ENCODE data around the gene NT5DC1.

Gene NT5DC1

GRCh38 chr6:116168148-116168547, 67.5 kb downstream of the NT5DC1 start:
- Histone ChIP-seq H3K4me1 (ENCODE audit: insufficient read depth, low read length) (no peaks in the 10 kb centered on the region), H3K9ac (ENCODE audit: low read depth, low read length) (no peak overlapping the region), H3K36me3 (ENCODE audit: insufficient read depth, low read length) (no peaks in the 10 kb centered on the region), H3K27me3 (ENCODE audit: insufficient read depth, low read length) (no peaks in the 10 kb centered on the region), H3K27ac (ENCODE audit: low read depth, low read length) (no peak overlapping the region), H3K4me3 (ENCODE audit: low read length) (no peak overlapping the region), H3K9me3 (ENCODE audit: insufficient read depth, low read depth, low read length) (0 out of 2 replicates have a peak, but pooled peaks cover 3% of the 10 kb centered on the region)
- 100% methylated on average over 1 of the region's 1 CpG for WGBS

GRCh38 chr6:116169880-116170279, 69.2 kb downstream of the NT5DC1 start:
- H3K4me3 ChIP-seq (ENCODE audit: low read length), result no peak overlapping the region
- no peak overlapping the region for H3K27ac ChIP-seq (ENCODE audit: low read depth, low read length)
- 95% methylated on average over 2 of the region's 2 CpGs for WGBS

GRCh38 chr6:116170358-116171057, 69.9 kb downstream of the NT5DC1 start:
- Histone ChIP-seq H3K4me3 (ENCODE audit: low read length) (no peak overlapping the region), H3K36me3 (ENCODE audit: insufficient read depth, low read length) (no peaks in the 10 kb centered on the region), H3K27ac (ENCODE audit: low read depth, low read length) (no peak overlapping the region), H3K9me3 (ENCODE audit: insufficient read depth, low read depth, low read length) (0 out of 2 replicates have a peak, but pooled peaks cover 6% of the 10 kb centered on the region), H3K9ac (ENCODE audit: low read depth, low read length) (no peak overlapping the region), H3K27me3 (ENCODE audit: insufficient read depth, low read length) (no peaks in the 10 kb centered on the region), H3K4me1 (ENCODE audit: insufficient read depth, low read length) (no peaks in the 10 kb centered on the region)
- 94% methylated on average over 5 of the region's 5 CpGs for WGBS

More at GRCh38 chr6:116169880-116170279, 69.2 kb downstream of the NT5DC1 start:
- H3K27me3 ChIP-seq (ENCODE audit: insufficient read depth, low read length), result no peaks in the 10 kb centered on the region
- no peak overlapping the region for H3K9ac ChIP-seq (ENCODE audit: low read depth, low read length)
- H3K4me1 ChIP-seq (ENCODE audit: insufficient read depth, low read length), result no peaks in the 10 kb centered on the region
- H3K36me3 ChIP-seq (ENCODE audit: insufficient read depth, low read length), result no peaks in the 10 kb centered on the region
- H3K9me3 ChIP-seq (ENCODE audit: insufficient read depth, low read depth, low read length), result 0 out of 2 replicates have a peak, but pooled peaks cover 3% of the 10 kb centered on the region

GRCh38 chr6:116173928-116174327, 73.3 kb downstream of the NT5DC1 start:
- no peaks in the 10 kb centered on the region for H3K36me3 ChIP-seq (ENCODE audit: insufficient read depth, low read length)
- 99% methylated on average over 2 of the region's 3 CpGs for WGBS
- H3K4me3 ChIP-seq (ENCODE audit: low read length), result no peak overlapping the region
- H3K9me3 ChIP-seq (ENCODE audit: insufficient read depth, low read depth, low read length), result 0 out of 2 replicates have a peak, but pooled peaks cover 2% of the 10 kb centered on the region
- peaks cover 7% of the 10 kb centered on the region; the same call in 1 of the 2 replicates for H3K4me1 ChIP-seq (ENCODE audit: insufficient read depth, low read length)
- H3K27ac ChIP-seq (ENCODE audit: low read depth, low read length), result no peak overlapping the region
- H3K27me3 ChIP-seq (ENCODE audit: insufficient read depth, low read length), result no peaks in the 10 kb centered on the region
- no peak overlapping the region for H3K9ac ChIP-seq (ENCODE audit: low read depth, low read length)

- Histone ChIP-seq H3K9ac (ENCODE audit: low read depth, low read length) (no peak overlapping the region), H3K4me1 (ENCODE audit: insufficient read depth, low read length) (peaks cover 7% of the 10 kb centered on the region; the same call in 1 of the 2 replicates), H3K9me3 (ENCODE audit: insufficient read depth, low read depth, low read length) (0 out of 2 replicates have a peak, but pooled peaks cover 2% of the 10 kb centered on the region), H3K27ac (ENCODE audit: low read depth, low read length) (no peak overlapping the region), H3K4me3 (ENCODE audit: low read length) (no peak overlapping the region), H3K27me3 (ENCODE audit: insufficient read depth, low read length) (no peaks in the 10 kb centered on the region), H3K36me3 (ENCODE audit: insufficient read depth, low read length) (no peaks in the 10 kb centered on the region)
- WGBS, result no CpG with 5 or more reads among the region's 2 CpGs
Observed at GRCh38 chr6:116175344-116175743, 74.7 kb downstream of the NT5DC1 start.

GRCh38 chr6:116176596-116176995, 75.9 kb downstream of the NT5DC1 start:
- H3K27me3 ChIP-seq (ENCODE audit: insufficient read depth, low read length), result no peaks in the 10 kb centered on the region
- H3K4me3 ChIP-seq (ENCODE audit: low read length), result no peak overlapping the region
- H3K4me1 ChIP-seq (ENCODE audit: insufficient read depth, low read length), result peaks cover 7% of the 10 kb centered on the region; the same call in 1 of the 2 replicates
- H3K27ac ChIP-seq (ENCODE audit: low read depth, low read length), result no peak overlapping the region
- no peak overlapping the region for H3K9ac ChIP-seq (ENCODE audit: low read depth, low read length)
- H3K9me3 ChIP-seq (ENCODE audit: insufficient read depth, low read depth, low read length), result 0 out of 2 replicates have a peak, but pooled peaks cover 2% of the 10 kb centered on the region
- H3K36me3 ChIP-seq (ENCODE audit: insufficient read depth, low read length), result no peaks in the 10 kb centered on the region
- WGBS, result 36% methylated on average over 1 of the region's 2 CpGs

- 0 out of 2 replicates have a peak, but pooled peaks cover under 1% of the 10 kb centered on the region for H3K9me3 ChIP-seq (ENCODE audit: insufficient read depth, low read depth, low read length)
- peaks cover 7% of the 10 kb centered on the region; the same call in 1 of the 2 replicates for H3K4me1 ChIP-seq (ENCODE audit: insufficient read depth, low read length)
- no peaks in the 10 kb centered on the region for H3K27me3 ChIP-seq (ENCODE audit: insufficient read depth, low read length)
- no peak overlapping the region for H3K9ac ChIP-seq (ENCODE audit: low read depth, low read length)
- no peak overlapping the region for H3K27ac ChIP-seq (ENCODE audit: low read depth, low read length)
- no peaks in the 10 kb centered on the region for H3K36me3 ChIP-seq (ENCODE audit: insufficient read depth, low read length)
- H3K4me3 ChIP-seq (ENCODE audit: low read length), result no peak overlapping the region
Observed at GRCh38 chr6:116180375-116180774, 79.7 kb downstream of the NT5DC1 start.

GRCh38 chr6:116189472-116189871, 88.8 kb downstream of the NT5DC1 start:
- no peak overlapping the region for H3K9ac ChIP-seq (ENCODE audit: low read depth, low read length)
- no peaks in the 10 kb centered on the region for H3K9me3 ChIP-seq (ENCODE audit: insufficient read depth, low read depth, low read length)
- H3K27ac ChIP-seq (ENCODE audit: low read depth, low read length), result no peak overlapping the region
- no peaks in the 10 kb centered on the region for H3K36me3 ChIP-seq (ENCODE audit: insufficient read depth, low read length)
- WGBS, result 100% methylated on average over 1 of the region's 2 CpGs
- no peaks in the 10 kb centered on the region for H3K27me3 ChIP-seq (ENCODE audit: insufficient read depth, low read length)
- no peak overlapping the region for H3K4me3 ChIP-seq (ENCODE audit: low read length)
- H3K4me1 ChIP-seq (ENCODE audit: insufficient read depth, low read length), result no peaks in the 10 kb centered on the region

GRCh38 chr6:116190550-116190949, 89.9 kb downstream of the NT5DC1 start:
- H3K9me3 ChIP-seq (ENCODE audit: insufficient read depth, low read depth, low read length), result no peaks in the 10 kb centered on the region
- no peak overlapping the region for H3K27ac ChIP-seq (ENCODE audit: low read depth, low read length)
- no peaks in the 10 kb centered on the region for H3K4me1 ChIP-seq (ENCODE audit: insufficient read depth, low read length)
- no peak overlapping the region for H3K9ac ChIP-seq (ENCODE audit: low read depth, low read length)
- WGBS, result 85% methylated on average over 4 of the region's 4 CpGs
- no peak overlapping the region for H3K4me3 ChIP-seq (ENCODE audit: low read length)
- no peaks in the 10 kb centered on the region for H3K27me3 ChIP-seq (ENCODE audit: insufficient read depth, low read length)
- H3K36me3 ChIP-seq (ENCODE audit: insufficient read depth, low read length), result no peaks in the 10 kb centered on the region

- WGBS, result 95% methylated on average over 2 of the region's 2 CpGs
Observed at GRCh38 chr6:116191881-116192280, 91.2 kb downstream of the NT5DC1 start.

GRCh38 chr6:116192786-116193185, 92.1 kb downstream of the NT5DC1 start:
- no peak overlapping the region for H3K27ac ChIP-seq (ENCODE audit: low read depth, low read length)
- H3K4me3 ChIP-seq (ENCODE audit: low read length), result no peak overlapping the region
- H3K4me1 ChIP-seq (ENCODE audit: insufficient read depth, low read length), result no peaks in the 10 kb centered on the region
- no peaks in the 10 kb centered on the region for H3K36me3 ChIP-seq (ENCODE audit: insufficient read depth, low read length)
- WGBS, result 92% methylated on average over 3 of the region's 3 CpGs
- no peaks in the 10 kb centered on the region for H3K27me3 ChIP-seq (ENCODE audit: insufficient read depth, low read length)
- H3K9me3 ChIP-seq (ENCODE audit: insufficient read depth, low read depth, low read length), result no peaks in the 10 kb centered on the region
- no peak overlapping the region for H3K9ac ChIP-seq (ENCODE audit: low read depth, low read length)

More at GRCh38 chr6:116191881-116192280, 91.2 kb downstream of the NT5DC1 start:
- Histone ChIP-seq H3K27ac (ENCODE audit: low read depth, low read length) (no peak overlapping the region), H3K4me3 (ENCODE audit: low read length) (no peak overlapping the region), H3K36me3 (ENCODE audit: insufficient read depth, low read length) (no peaks in the 10 kb centered on the region), H3K9ac (ENCODE audit: low read depth, low read length) (no peak overlapping the region), H3K4me1 (ENCODE audit: insufficient read depth, low read length) (no peaks in the 10 kb centered on the region), H3K9me3 (ENCODE audit: insufficient read depth, low read depth, low read length) (no peaks in the 10 kb centered on the region), H3K27me3 (ENCODE audit: insufficient read depth, low read length) (no peaks in the 10 kb centered on the region)
